ENCODE results near the gene SERTAD3. TPM values are rescaled to one million over a fixed set of nuclear protein-coding genes. Genes with fewer than 3 reads are reported as not detected.
"Not testable (repeated sequence)": the region's sequence is repeated elsewhere in the genome, so short reads cannot be mapped to it uniquely, and the experiment has no call there.

SERTAD3 gene
- total RNA-seq, result 15.8 and 18.8 TPM in 2 replicates

DNA sequence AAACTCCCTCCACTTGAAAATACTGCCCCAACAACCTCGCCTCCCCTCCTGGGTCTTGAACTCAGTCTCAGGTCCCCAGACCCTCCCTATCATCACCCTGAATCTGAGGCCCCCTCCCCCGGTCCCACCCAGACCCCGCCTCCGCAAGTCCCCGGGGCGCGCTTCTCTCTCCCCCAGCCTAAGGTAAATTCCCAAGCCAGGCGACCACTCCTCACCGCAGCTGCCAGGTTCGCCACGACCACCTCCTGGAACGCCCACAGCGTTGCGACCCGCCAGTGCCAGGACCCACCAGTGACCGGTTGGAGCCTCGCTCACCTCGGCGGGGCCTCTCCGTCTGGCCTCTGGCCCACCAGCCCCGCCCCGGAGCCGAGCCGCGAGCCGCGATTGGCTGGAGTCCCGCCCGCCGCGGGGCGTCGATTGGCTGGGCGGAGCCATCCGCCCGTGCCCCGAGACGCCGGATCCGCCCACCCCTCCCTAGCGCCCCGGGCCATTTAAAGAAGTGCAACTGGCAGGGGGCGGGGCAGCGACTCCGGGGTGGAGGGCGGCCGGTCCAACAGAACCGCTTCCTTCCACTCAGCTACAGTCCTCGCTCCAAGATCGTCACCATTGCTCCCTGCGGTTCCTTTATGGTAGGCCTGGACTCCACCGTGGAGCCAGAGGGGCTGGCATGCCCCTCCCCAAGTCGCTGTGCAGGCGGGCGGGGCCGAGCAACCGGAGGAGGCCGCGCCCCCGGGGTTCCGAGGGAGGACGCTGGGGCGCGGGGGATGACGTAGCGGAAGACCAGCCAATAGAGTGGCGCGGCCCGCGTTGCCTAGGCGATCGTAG, at the start of gene SERTAD3:
Gene SERTAD3 (minus strand): TSS at position 336 of the 825 bp plus-strand sequence. CDS start 2,255 bp downstream, outside the sequence.
- no peak for DNase-seq (ENCODE audit: extremely low read depth, low read depth, low spot score)

GRCh38 chr19:40493778-40494177, 49.6 kb upstream of the SERTAD3 start:
- no peak for DNase-seq (ENCODE audit: extremely low read depth, low read depth, low spot score)

DNA sequence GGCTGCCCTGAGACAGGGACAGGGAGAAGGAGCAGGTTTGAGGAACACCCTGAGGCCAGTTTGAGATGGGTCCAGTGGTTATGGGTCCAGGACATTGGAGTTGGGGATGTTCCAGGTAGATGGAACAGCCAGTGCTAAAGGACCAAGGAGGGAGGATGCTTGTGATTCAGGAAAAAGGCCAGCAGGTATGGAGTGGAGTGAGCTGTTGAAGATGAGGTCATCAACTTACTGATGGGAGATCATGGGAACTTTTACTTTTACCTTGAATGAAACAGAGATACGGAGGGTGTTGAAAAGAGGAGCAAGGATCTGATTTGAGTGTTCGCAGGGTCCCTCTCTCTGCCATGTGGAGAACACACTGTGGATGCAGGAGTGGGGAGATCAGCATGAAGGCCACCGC, 48.1 kb upstream of the SERTAD3 start:
- no peak for DNase-seq (ENCODE audit: extremely low read depth, low read depth, low spot score)

- DNase-seq (ENCODE audit: extremely low read depth, low read depth, low spot score), result no peak
Measured at GRCh38 chr19:40489882-40490230, 45.7 kb upstream of the SERTAD3 start.

GRCh38 chr19:40486017-40486416, 41.9 kb upstream of the SERTAD3 start:
- DNase-seq (ENCODE audit: extremely low read depth, low read depth, low spot score), result no peak

- DNase-seq (ENCODE audit: extremely low read depth, low read depth, low spot score), result not testable (repeated sequence)
Measured at GRCh38 chr19:40475878-40476644, 31.9 kb upstream of the SERTAD3 start.

GRCh38 chr19:40474737-40475136, 30.6 kb upstream of the SERTAD3 start:
- no peak for DNase-seq (ENCODE audit: extremely low read depth, low read depth, low spot score)

DNA sequence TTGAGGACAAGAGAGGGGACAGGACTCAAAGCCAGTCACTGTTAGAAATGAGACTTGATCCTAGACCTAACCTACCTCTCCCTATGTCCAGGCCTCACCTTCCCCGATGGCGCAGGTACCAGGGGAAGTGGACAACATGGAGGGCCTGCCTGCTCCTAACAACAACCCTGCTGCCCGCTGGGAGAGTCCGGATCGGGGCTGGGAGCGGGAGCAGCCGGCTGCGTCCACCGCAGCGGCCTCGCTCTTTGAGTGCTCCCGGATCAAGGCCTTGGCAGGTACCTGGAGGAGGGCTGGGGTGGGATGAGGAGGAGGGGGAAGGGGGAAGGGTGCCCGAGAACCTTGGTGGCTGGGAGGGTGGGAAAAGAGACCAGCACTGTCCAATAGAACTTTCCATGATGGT, 28.4 kb upstream of the SERTAD3 start:
- DNase-seq (ENCODE audit: extremely low read depth, low read depth, low spot score), result no peak

DNA sequence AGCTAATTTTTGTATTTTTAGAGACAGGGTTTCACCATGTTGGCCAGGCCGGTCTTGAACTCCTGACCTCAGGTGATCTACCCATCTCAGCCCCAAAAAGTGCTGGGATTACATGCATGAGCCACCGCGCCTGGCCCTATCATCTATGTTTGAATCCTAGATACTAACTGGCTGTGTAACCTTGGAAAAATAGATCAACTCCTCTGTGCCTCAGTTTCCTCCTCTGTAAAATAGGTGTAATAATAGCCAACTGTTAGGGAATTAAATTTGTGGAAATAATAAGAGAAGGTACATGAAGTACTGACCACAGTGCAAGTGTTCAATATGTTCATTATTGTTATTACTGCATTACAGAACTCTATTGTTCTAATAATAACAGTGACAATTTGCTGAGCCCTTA, 27.0 kb upstream of the SERTAD3 start:
- no peak for DNase-seq (ENCODE audit: extremely low read depth, low read depth, low spot score)

GRCh38 chr19:40469011-40469410, 24.9 kb upstream of the SERTAD3 start:
- no peak for DNase-seq (ENCODE audit: extremely low read depth, low read depth, low spot score)

DNA sequence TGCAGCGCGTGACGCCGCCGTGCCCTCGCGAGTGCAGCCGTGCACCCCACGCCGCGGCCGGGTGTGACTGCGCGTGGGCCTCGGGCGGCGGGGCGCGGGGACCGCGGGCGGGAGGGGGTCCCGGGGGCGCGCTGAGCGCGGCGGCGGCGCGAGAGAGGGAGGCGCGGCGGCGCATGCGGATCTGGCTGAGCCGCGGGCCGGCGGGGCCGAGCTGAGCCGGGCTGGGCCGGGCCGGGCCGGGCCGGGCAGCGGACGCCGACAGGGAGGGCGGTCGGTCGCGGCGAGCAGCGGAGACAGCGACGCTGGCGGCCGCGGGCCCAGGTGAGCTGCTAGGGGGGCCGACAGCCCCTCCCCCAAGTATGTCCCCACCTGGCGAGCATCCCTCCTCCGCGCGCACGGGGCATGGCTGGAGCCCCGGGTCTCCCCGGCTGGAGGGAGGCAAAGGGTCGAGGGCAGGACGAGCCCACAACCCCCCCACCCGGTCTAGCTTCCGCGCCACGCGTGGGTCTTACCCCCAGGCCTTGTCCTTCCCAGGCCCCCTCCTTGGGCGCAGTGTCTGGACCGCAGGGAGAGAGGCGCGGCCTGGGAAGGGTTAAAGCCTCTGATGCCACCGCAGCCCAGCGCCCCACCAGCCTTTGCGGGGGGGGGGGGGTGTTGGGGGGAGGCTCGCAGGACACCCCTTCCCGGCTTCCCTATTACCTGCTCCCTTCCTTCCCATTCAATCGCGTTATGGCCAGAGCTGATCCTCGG, 23.0 kb upstream of the SERTAD3 start, which contains the start of gene SPTBN4:
Gene SPTBN4 (plus strand): TSS at position 17 of the 750 bp plus-strand sequence. CDS start 5,621 bp downstream, outside the sequence.
- DNase-seq (ENCODE audit: extremely low read depth, low read depth, low spot score), result no peak

DNA sequence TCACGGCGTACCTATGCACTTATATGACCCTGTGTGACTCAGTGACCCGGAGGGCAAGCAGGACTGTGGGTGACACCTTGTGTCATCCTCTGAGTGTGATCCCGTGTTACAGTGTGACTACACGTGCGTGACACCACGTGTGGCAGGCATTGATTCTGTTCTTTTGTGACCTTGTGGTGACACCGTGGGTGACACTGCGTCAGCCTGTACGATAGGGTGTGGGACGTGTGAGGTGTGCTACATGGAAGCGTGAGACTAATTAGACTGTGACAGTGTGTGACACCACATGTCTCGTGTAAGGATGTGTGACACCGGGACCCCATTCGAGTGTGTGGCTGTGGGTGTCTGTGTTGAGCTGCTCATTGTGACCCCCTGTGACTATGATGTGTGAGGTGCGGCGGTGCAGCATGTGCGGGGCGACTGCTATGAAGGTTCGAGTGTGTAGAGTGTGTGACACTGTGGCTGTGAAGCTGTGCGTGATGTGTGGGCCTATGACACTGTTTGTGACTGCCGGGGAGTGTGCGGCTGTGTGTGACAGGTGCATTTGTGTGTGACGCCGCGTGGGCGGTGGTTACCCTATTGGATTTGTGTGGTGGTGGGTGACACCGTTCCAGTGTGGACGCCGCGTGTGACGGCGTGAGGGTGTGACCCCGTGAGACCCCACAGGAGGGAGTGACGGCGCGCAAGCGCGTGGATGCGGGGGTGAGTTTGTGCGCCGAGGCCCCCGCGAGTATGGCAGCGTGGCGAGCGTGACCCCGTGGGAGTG, 22.3 kb upstream of the SERTAD3 start:
- DNase-seq (ENCODE audit: extremely low read depth, low read depth, low spot score), result no peak

DNA sequence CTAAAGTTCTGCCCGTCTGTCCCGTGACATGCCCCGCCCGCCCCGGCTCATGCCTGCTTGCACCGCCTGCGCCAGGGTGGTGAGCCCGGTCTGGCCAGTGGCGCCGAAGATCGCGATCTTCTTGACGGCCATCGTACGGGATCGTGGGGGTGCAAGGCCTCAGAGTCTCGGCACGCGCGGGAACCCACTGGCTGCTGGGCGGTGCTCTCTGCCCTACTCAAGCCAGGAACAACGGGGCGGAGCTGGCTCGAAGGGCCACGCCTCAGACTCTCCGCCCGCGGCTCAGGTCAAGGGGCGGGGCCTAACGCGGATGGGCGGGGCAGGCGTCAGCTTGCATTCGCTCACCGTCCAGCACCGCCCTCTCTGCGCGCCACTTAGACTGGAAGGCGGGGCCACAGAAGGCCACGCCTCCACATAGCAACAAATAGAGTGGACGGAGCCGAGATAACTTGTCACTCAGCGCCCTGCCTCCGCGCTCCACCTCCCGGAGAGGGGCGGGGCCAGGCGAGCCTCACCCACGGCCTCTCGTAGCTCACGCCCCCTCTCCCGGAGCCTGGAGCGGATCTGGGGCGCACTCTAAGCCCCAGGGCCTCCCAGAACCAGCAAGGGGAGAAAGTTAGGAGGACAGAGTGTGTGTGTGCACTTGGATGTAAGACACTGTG, 21.6 kb upstream of the SERTAD3 start, which contains the start of gene BLVRB:
Gene BLVRB (minus strand): TSS at position 189 of the 662 bp plus-strand sequence. CDS start 57 bp downstream, at position 132.
- DNase-seq (ENCODE audit: extremely low read depth, low read depth, low spot score), result peak; percentile 86

- no peak for DNase-seq (ENCODE audit: extremely low read depth, low read depth, low spot score)
Measured at GRCh38 chr19:40465025-40465556, 21.0 kb upstream of the SERTAD3 start.

- DNase-seq (ENCODE audit: extremely low read depth, low read depth, low spot score), result peak; percentile 75
Measured at GRCh38 chr19:40464059-40465024, 20.2 kb upstream of the SERTAD3 start.

- DNase-seq (ENCODE audit: extremely low read depth, low read depth, low spot score), result not testable (repeated sequence)
Measured at GRCh38 chr19:40463587-40464037, 19.5 kb upstream of the SERTAD3 start.

DNA sequence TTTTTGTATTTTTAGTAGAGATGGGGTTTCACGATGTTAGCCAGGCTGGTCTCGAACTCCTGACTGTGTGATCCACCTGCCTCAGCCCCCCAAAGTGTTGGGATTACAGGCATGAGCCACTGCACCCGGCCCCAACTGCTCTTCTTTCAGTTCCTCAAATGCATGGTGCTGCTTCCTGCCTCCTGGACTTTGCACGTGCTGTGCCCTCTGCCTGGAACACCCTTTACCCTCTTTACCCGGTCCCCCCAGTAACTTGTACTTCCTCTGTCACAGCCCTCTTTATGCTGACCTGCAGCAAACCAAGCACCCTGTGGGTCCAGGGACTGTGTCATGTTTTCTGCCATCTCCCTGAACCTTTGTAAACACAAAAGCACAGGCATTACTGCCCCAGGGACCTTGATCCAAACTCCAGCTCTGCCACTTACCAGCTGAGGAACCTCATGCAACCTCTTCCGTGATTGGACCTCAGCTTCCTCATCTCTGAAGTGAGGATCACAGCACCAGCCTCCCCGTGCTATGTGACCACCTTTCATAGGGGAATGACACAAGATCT, 17.6 kb upstream of the SERTAD3 start:
- DNase-seq (ENCODE audit: extremely low read depth, low read depth, low spot score), result no peak

GRCh38 chr19:40460185-40460584, 16.1 kb upstream of the SERTAD3 start:
- no peak for DNase-seq (ENCODE audit: extremely low read depth, low read depth, low spot score)

Measured in glomerular endothelial cell (primary cell).